ENCODE measurements around the gene RBX1. TPM values are rescaled to one million over a fixed set of nuclear protein-coding genes. Genes with fewer than 3 reads are reported as not detected.
"Not testable (repeated sequence)": the region's sequence is repeated elsewhere in the genome, so short reads cannot be mapped to it uniquely, and the experiment has no call there.

The RBX1 gene
- 87.1 TPM for polyA plus RNA-seq (2013, experiment 1 of 4)
- 89.8 TPM for polyA plus RNA-seq (2013, experiment 2 of 4)
- polyA plus RNA-seq (2013, experiment 3 of 4), result 94.8 TPM
- 105 TPM for polyA plus RNA-seq (2013, experiment 4 of 4)

DNA sequence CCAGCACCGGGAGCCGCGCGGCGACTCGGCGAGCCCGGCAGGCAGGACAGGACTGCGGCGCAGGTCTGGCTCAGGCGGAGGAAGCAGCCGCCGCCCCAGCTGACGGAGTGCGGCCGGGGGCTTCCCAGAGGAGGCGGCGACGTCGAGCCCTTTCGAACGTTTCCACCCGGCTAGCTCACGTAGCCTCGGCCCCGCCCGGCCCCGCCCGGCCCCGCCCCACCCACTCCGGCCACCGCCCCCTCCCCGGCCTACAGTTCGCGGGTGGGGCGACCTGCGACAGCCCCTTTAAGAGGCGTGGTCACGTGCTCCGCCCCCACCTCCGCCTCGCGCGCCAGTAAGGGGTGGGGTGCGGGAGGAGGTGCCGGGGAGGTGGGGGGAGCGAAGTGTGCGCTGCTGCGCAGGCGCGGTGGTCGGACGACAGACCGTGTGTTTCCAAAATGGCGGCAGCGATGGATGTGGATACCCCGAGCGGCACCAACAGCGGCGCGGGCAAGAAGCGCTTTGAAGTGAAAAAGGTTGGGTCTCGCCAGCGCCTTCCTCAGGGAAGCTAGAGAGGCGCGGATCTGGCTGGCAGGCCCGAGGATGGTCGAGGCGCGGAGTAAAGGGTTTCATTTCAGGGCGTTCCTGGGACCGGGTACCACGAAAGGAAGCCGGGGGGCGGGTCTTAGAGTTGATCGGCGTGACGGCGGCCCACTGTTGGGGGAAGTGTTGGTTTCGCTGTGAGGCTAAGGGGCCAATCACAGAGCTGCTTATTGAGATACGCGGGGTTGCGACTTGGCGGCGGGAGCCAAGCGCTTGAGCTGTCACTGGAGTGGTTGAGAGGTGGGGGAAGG lies at the start of gene RBX1:
RBX1 (plus strand) TSS at position 417 of the 833 bp plus-strand sequence; CDS start at position 438, 21 bp downstream.
- peaks cover 12% of the 10 kb centered on the region for H3K36me3 ChIP-seq (ENCODE audit: control insufficient read depth, insufficient read depth, low read length)
- H3K4me3 ChIP-seq (ENCODE audit: insufficient read depth, low read depth, low read length), result peak within 1 kb of the TSS; percentile 88
- 0 to 1% methylated on average over 78 to 86 of the region's 86 CpGs for WGBS, 2 experiments
- H3K4me1 ChIP-seq (ENCODE audit: control insufficient read depth, insufficient read depth, low read length), result peaks cover 12% of the 10 kb centered on the region
- H3K9me3 ChIP-seq (ENCODE audit: control insufficient read depth, low read length), result no peaks in the 10 kb centered on the region
- peak within 1 kb of the TSS; percentile 81 for H3K27ac ChIP-seq (ENCODE audit: insufficient read depth, low read depth, low read length, poor library complexity, severe bottlenecking)
- H3K27me3 ChIP-seq (ENCODE audit: control insufficient read depth, insufficient read depth, low read length, poor library complexity, severe bottlenecking), result no peaks in the 10 kb centered on the region

DNA sequence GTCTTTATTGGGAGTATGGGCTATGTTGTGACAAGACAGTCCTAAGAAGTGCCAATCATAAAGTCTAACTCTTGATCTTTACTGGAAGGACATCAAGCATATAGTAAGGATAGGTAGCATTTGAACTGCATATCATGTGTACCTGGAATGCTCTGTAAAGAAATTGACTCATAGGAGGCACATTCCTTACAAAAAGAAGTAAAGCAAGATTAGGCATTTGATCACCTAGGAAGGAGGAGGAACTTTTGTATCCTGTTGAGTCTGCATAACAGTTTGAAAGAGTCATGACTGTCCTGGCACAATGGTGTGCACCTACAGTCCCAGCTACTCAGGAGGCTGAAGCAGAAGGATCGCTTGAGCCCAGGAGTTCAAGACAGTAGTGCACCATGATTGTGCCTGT lies 47.1 kb upstream of the RBX1 start:
- H3K4me1 ChIP-seq (ENCODE audit: control insufficient read depth, insufficient read depth, low read length), result no peaks in the 10 kb centered on the region
- H3K9me3 ChIP-seq (ENCODE audit: control insufficient read depth, low read length), result no peaks in the 10 kb centered on the region
- WGBS, 2 experiments, result 90 to 97% methylated on average over 1 of the region's 1 CpG
- no peak overlapping the region for H3K27ac ChIP-seq (ENCODE audit: insufficient read depth, low read depth, low read length, poor library complexity, severe bottlenecking)
- H3K27me3 ChIP-seq (ENCODE audit: control insufficient read depth, insufficient read depth, low read length, poor library complexity, severe bottlenecking), result no peaks in the 10 kb centered on the region
- H3K36me3 ChIP-seq (ENCODE audit: control insufficient read depth, insufficient read depth, low read length), result peaks cover 3% of the 10 kb centered on the region
- no peak overlapping the region for H3K4me3 ChIP-seq (ENCODE audit: insufficient read depth, low read depth, low read length)

GRCh38 chr22:40908895-40909294 lies 42.3 kb upstream of the RBX1 start:
- H3K27me3 ChIP-seq (ENCODE audit: control insufficient read depth, insufficient read depth, low read length, poor library complexity, severe bottlenecking), result no peaks in the 10 kb centered on the region
- H3K4me1 ChIP-seq (ENCODE audit: control insufficient read depth, insufficient read depth, low read length), result no peaks in the 10 kb centered on the region
- peaks cover 7% of the 10 kb centered on the region for H3K36me3 ChIP-seq (ENCODE audit: control insufficient read depth, insufficient read depth, low read length)
- H3K9me3 ChIP-seq (ENCODE audit: control insufficient read depth, low read length), result no peaks in the 10 kb centered on the region
- H3K4me3 ChIP-seq (ENCODE audit: insufficient read depth, low read depth, low read length), result no peak overlapping the region
- no peak overlapping the region for H3K27ac ChIP-seq (ENCODE audit: insufficient read depth, low read depth, low read length, poor library complexity, severe bottlenecking)
- WGBS, 2 experiments, result 94 to 97% methylated on average over 6 of the region's 6 CpGs

- no peaks in the 10 kb centered on the region for H3K4me1 ChIP-seq (ENCODE audit: control insufficient read depth, insufficient read depth, low read length)
- H3K4me3 ChIP-seq (ENCODE audit: insufficient read depth, low read depth, low read length), result no peak overlapping the region
- H3K36me3 ChIP-seq (ENCODE audit: control insufficient read depth, insufficient read depth, low read length), result peaks cover 17% of the 10 kb centered on the region
- no peak overlapping the region for H3K27ac ChIP-seq (ENCODE audit: insufficient read depth, low read depth, low read length, poor library complexity, severe bottlenecking)
- H3K27me3 ChIP-seq (ENCODE audit: control insufficient read depth, insufficient read depth, low read length, poor library complexity, severe bottlenecking), result no peaks in the 10 kb centered on the region
- H3K9me3 ChIP-seq (ENCODE audit: control insufficient read depth, low read length), result no peaks in the 10 kb centered on the region
- 83 to 85% methylated on average over 2 to 3 of the region's 3 CpGs for WGBS, 2 experiments
Measured at GRCh38 chr22:40911772-40912171, 39.4 kb upstream of the RBX1 start.

GRCh38 chr22:40912987-40913386 lies 38.2 kb upstream of the RBX1 start:
- H3K27ac ChIP-seq (ENCODE audit: insufficient read depth, low read depth, low read length, poor library complexity, severe bottlenecking); H3K4me3 ChIP-seq (ENCODE audit: insufficient read depth, low read depth, low read length); H3K4me1 ChIP-seq (ENCODE audit: control insufficient read depth, insufficient read depth, low read length); H3K9me3 ChIP-seq (ENCODE audit: control insufficient read depth, low read length); H3K27me3 ChIP-seq (ENCODE audit: control insufficient read depth, insufficient read depth, low read length, poor library complexity, severe bottlenecking): not testable (repeated sequence)
- peaks cover 17% of the 10 kb centered on the region for H3K36me3 ChIP-seq (ENCODE audit: control insufficient read depth, insufficient read depth, low read length)
- 92 to 97% methylated on average over 6 of the region's 6 CpGs for WGBS, 2 experiments

DNA sequence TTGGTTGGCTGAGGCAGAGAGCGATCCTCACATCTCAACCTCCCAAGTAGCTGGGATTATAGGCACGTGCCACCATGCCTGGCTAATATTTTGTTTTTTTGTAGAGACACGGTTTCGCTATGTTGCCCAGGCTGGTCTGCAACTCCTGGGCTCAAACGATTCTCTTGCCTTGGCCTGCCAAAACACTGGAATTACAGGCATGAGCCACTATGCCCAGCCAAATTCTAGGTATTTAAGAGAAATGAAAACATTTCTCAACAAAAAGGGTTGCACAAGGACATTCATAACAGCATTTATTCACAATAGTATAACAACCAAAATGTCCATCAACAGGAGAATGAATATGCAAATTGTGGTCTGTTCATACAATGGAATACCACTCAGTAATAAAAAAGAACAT lies 31.7 kb upstream of the RBX1 start:
- Histone ChIP-seq H3K27me3 (ENCODE audit: control insufficient read depth, insufficient read depth, low read length, poor library complexity, severe bottlenecking) (no peaks in the 10 kb centered on the region), H3K27ac (ENCODE audit: insufficient read depth, low read depth, low read length, poor library complexity, severe bottlenecking) (no peak overlapping the region), H3K36me3 (ENCODE audit: control insufficient read depth, insufficient read depth, low read length) (peaks cover 16% of the 10 kb centered on the region), H3K4me3 (ENCODE audit: insufficient read depth, low read depth, low read length) (no peak overlapping the region), H3K9me3 (ENCODE audit: control insufficient read depth, low read length) (no peaks in the 10 kb centered on the region), H3K4me1 (ENCODE audit: control insufficient read depth, insufficient read depth, low read length) (no peaks in the 10 kb centered on the region)
- WGBS, 2 experiments, result 94 to 95% methylated on average over 5 of the region's 5 CpGs

GRCh38 chr22:40920526-40920925 lies 30.7 kb upstream of the RBX1 start:
- no peak overlapping the region for H3K27ac ChIP-seq (ENCODE audit: insufficient read depth, low read depth, low read length, poor library complexity, severe bottlenecking)
- H3K9me3 ChIP-seq (ENCODE audit: control insufficient read depth, low read length), result no peaks in the 10 kb centered on the region
- peaks cover 19% of the 10 kb centered on the region for H3K36me3 ChIP-seq (ENCODE audit: control insufficient read depth, insufficient read depth, low read length)
- H3K4me1 ChIP-seq (ENCODE audit: control insufficient read depth, insufficient read depth, low read length), result no peaks in the 10 kb centered on the region
- H3K27me3 ChIP-seq (ENCODE audit: control insufficient read depth, insufficient read depth, low read length, poor library complexity, severe bottlenecking), result no peaks in the 10 kb centered on the region
- H3K4me3 ChIP-seq (ENCODE audit: insufficient read depth, low read depth, low read length), result no peak overlapping the region
- 95% methylated on average over 9 of the region's 9 CpGs for WGBS, 2 experiments

DNA sequence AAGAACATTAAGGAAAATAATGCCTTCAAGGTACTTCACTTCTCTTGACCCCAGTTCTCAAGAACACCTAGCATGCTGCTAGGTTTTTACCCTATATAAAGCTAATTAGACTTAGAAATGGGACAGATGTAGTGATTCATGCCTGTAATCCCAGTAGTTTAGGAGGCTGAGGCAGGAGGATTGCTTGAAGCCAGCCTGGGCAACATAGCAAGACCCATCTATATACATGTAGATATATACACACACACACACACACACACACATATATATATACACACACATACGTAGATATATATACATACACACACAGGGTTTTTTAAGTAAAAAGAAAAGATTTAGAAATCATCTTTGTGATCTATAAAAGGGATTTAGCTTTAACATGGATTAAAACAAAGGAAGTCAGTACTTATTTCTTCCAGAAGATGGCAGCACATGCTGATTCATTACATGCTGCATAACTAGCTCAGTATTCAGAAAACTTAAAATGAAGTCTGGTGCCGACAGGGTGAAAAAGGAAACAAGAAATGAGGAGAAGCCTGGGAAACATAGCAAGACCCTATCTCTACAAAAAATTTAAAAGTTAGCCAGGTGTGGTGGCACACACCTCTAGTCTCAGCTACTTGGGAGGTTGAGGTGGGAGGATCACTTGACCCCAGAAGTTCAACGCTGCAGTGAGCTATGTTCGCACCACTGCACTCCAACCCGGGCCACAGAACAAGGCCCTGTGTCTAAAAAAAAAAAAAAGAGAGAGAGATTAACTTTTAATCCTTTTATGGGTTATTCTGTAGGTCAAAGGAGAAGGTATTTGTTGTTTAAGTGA lies 28.5 kb upstream of the RBX1 start:
- Histone ChIP-seq H3K27me3 (ENCODE audit: control insufficient read depth, insufficient read depth, low read length, poor library complexity, severe bottlenecking) (no peaks in the 10 kb centered on the region), H3K4me1 (ENCODE audit: control insufficient read depth, insufficient read depth, low read length) (no peaks in the 10 kb centered on the region), H3K9me3 (ENCODE audit: control insufficient read depth, low read length) (no peaks in the 10 kb centered on the region), H3K27ac (ENCODE audit: insufficient read depth, low read depth, low read length, poor library complexity, severe bottlenecking) (no peak overlapping the region), H3K36me3 (ENCODE audit: control insufficient read depth, insufficient read depth, low read length) (peaks cover 24% of the 10 kb centered on the region), H3K4me3 (ENCODE audit: insufficient read depth, low read depth, low read length) (no peak overlapping the region)
- WGBS, 2 experiments, result 91 to 98% methylated on average over 4 of the region's 5 CpGs

GRCh38 chr22:40928657-40929056 lies 22.5 kb upstream of the RBX1 start:
- Histone ChIP-seq H3K4me1 (ENCODE audit: control insufficient read depth, insufficient read depth, low read length) (no peaks in the 10 kb centered on the region), H3K4me3 (ENCODE audit: insufficient read depth, low read depth, low read length) (no peak overlapping the region), H3K36me3 (ENCODE audit: control insufficient read depth, insufficient read depth, low read length) (peaks cover 18% of the 10 kb centered on the region), H3K9me3 (ENCODE audit: control insufficient read depth, low read length) (no peaks in the 10 kb centered on the region), H3K27me3 (ENCODE audit: control insufficient read depth, insufficient read depth, low read length, poor library complexity, severe bottlenecking) (no peaks in the 10 kb centered on the region), H3K27ac (ENCODE audit: insufficient read depth, low read depth, low read length, poor library complexity, severe bottlenecking) (no peak overlapping the region)
- 87 to 97% methylated on average over 1 of the region's 1 CpG for WGBS, 2 experiments

DNA sequence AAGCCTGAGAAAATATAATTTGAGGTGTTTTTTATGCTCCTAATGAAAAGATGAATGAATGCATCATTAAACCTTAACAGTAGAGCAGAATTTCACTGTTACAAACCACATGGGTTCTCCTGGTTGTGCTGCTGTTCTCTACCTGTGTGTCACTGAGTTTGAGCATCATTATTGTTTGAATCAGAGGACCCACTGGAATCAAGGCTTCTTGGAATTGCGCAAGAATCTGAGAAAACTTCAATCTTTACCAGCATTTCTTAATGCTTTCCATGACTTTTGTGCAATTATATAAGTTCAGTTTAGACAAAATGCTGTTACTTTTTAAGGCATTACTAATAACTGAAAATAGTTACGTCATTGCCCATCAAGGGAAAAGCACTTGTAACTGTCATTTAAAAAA lies 18.8 kb upstream of the RBX1 start:
- Histone ChIP-seq H3K36me3 (ENCODE audit: control insufficient read depth, insufficient read depth, low read length) (no peaks in the 10 kb centered on the region), H3K27ac (ENCODE audit: insufficient read depth, low read depth, low read length, poor library complexity, severe bottlenecking) (no peak overlapping the region), H3K9me3 (ENCODE audit: control insufficient read depth, low read length) (no peaks in the 10 kb centered on the region), H3K4me1 (ENCODE audit: control insufficient read depth, insufficient read depth, low read length) (no peaks in the 10 kb centered on the region), H3K4me3 (ENCODE audit: insufficient read depth, low read depth, low read length) (no peak overlapping the region), H3K27me3 (ENCODE audit: control insufficient read depth, insufficient read depth, low read length, poor library complexity, severe bottlenecking) (no peaks in the 10 kb centered on the region)
- 100% methylated on average over 1 of the region's 2 CpGs for WGBS, 2 experiments

Measured in ectodermal cell (in vitro differentiated cells).